NCI-H524 treated with DMSO at 0.1 percent for 48 hours (cell line): ENCODE results near the gene PEAR1.

Source experiments
- DNase-seq: peaks from one replicate; lab custom pipeline; 2025; lab: John Stamatoyannopoulos, UW

PEAR1 gene

DNA sequence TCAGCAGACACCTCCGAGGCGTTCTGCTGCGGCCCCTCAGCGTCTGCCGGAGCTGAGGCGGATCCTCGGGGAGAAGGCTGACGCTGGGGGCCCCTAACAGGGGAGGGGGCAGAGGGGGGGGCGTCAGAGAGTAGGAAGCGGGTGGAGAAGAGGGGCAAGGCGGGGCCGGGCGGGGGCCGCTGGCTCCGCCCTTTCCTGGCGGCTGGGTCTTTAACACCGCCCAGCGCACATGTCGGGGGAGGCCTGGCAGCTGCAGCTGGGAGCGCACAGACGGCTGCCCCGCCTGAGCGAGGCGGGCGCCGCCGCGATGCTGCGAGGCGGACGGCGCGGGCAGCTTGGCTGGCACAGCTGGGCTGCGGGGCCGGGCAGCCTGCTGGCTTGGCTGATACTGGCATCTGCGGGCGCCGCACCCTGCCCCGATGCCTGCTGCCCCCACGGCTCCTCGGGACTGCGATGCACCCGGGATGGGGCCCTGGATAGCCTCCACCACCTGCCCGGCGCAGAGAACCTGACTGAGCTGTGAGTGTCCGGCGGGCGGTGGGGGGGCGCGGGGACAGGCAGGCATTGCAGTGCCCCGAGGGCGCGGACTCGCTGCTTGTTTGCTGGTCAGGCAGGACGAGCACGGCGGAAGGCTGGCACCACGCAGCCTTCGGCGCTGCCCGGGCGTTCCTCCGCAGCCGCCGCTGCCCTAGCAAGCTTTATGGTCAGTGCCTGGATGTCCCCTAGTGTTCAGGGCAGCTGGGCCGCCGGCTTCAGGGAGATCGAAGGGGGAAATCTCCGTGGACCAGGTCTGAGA, 32.7 kb upstream of the PEAR1 start, which contains the start of gene NTRK1:
NTRK1 (plus strand) TSS at position 238 of the 796 bp plus-strand sequence; CDS start at position 308, 70 bp downstream.
- peak; percentile 35 for DNase-seq

DNA sequence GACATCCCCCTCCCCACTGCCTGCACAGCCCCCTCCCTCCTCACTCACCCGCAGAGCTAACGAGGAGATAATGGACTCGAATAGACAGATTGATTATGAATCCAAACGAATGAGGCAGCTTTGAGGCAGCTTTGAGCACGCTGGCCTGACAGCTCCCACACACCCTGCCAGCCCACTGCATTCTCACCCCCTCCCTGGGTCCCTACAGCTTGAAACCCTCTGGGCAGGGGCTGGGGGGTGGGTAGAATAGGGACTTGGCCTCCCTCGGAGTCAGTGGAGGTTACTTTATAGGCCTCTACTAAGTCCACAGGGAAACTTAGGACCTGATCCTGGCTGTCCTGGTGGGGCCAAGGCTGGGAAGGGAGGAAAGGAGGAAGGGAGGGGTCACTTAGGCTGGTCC, 30.9 kb upstream of the PEAR1 start:
- no peak for DNase-seq

GRCh38 chr1:156862997-156863599, 30.4 kb upstream of the PEAR1 start:
- no peak for DNase-seq

DNA sequence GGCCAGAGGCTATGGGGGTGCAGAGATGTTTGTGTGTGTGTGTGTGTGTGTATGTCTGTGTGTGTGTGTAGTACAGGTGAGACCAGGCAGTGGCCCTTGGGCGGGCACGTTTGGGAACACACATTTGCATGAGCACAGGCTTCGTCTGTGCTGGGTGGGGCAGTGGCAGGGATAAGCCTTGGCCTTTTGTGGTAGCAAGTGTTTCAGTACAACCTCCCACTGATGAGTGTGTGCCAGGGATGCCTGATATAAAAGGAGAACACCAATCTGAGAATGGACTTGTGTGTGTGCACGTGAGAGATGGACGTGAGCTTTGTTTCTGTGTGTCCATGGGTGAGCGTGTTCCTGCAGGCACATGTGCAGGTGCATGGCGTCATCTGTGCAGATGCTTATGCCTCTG, 29.9 kb upstream of the PEAR1 start:
- DNase-seq = no peak

GRCh38 chr1:156864796-156865195, 28.7 kb upstream of the PEAR1 start:
- DNase-seq = no peak

GRCh38 chr1:156865258-156865657, 28.3 kb upstream of the PEAR1 start:
- DNase-seq = no peak

DNA sequence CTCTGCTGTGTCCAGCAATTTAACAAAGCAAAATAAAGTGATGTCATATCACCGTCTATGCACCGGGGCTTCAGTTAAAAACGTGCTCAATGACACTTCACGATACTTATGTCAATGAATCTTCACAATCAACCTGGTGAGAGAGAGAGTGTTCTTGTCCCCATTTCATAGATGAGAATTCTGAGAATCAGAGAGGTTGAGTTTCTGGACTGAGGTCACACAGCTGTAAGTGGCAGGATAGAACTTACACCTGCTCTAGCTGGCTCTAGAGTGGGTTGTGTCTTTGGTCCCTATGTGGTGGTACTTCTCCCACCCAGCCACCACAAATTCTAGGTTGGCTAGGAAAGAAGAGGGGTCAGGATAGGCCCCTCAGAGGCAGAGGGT, 27.7 kb upstream of the PEAR1 start:
- DNase-seq = no peak

GRCh38 chr1:156866249-156866909, 27.1 kb upstream of the PEAR1 start:
- DNase-seq = no peak

- DNase-seq = no peak
Observed at GRCh38 chr1:156868341-156868740, 25.2 kb upstream of the PEAR1 start.

DNA sequence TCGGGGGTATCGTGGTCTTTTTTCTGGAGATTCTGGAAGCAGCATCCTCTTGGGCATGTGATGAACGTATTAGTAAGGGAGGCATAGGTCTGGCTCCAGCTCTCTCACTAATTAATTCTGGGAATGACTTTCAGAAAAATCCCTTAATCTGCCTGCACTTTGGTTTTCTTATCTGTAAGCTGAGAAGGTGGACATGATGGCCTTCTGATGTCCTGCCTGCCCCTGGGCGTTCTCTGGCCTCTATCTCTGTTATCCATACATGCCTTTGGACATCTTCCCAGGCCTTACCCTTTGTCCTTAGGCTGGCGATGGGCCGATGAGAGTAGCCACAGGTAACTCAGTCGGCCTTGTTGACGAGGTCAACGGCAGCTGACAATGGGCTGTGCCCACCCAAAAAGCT, 24.1 kb upstream of the PEAR1 start:
- no peak for DNase-seq

DNA sequence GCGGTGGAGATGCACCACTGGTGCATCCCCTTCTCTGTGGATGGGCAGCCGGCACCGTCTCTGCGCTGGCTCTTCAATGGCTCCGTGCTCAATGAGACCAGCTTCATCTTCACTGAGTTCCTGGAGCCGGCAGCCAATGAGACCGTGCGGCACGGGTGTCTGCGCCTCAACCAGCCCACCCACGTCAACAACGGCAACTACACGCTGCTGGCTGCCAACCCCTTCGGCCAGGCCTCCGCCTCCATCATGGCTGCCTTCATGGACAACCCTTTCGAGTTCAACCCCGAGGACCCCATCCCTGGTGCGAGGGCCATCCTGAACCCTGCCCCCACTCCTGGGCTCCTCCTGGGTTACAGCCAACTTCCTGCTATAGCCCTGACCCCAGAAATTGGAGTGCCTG, 19.9 kb upstream of the PEAR1 start:
- no peak for DNase-seq

GRCh38 chr1:156874142-156874541, 19.4 kb upstream of the PEAR1 start:
- DNase-seq = no peak

- no peak for DNase-seq
Observed at GRCh38 chr1:156874572-156875340, 18.8 kb upstream of the PEAR1 start.

- DNase-seq = no peak
Observed at GRCh38 chr1:156875341-156875615, 18.2 kb upstream of the PEAR1 start.

- no peak for DNase-seq
Observed at GRCh38 chr1:156876281-156876680, 17.2 kb upstream of the PEAR1 start.

GRCh38 chr1:156877433-156878170, 15.9 kb upstream of the PEAR1 start:
- DNase-seq = no peak

DNA sequence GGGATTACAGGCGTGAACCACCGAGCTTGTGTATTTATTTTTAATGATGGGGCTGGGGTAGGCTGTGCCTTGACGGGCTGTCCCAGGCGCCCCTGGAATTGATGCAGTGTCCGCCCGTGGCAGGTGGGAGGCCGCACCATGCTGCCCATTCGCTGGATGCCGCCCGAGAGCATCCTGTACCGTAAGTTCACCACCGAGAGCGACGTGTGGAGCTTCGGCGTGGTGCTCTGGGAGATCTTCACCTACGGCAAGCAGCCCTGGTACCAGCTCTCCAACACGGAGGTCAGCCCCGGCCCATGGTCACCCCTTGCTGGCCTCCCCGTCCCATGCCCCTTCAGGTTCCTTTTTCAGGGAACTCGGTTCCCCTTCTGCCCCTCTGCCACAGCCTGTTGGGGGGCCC, 13.6 kb upstream of the PEAR1 start:
- DNase-seq = no peak

DNA sequence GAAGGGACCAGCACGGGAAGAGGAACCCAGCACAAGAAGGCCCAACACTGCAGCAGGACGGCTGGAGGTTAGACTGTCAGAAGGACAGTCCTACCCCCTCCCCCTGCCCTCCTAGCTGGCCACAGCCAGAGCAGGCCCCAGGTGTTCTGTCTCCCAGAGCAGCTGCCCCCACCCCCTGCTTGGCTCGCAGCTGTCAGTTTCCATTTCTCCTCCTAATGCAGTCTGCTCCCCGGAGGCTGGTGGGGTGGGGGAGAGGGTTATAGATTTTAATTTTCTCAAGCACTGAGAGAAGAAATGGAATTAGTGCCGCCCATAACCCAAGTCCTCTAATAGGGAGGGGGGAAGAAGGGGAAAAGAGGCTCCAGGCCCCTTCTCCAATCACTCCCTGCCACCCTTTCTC, 13.0 kb upstream of the PEAR1 start:
- no peak for DNase-seq

GRCh38 chr1:156881101-156881500, 12.4 kb upstream of the PEAR1 start:
- DNase-seq = no peak

GRCh38 chr1:156881663-156882062, 11.9 kb upstream of the PEAR1 start:
- DNase-seq = no peak

DNA sequence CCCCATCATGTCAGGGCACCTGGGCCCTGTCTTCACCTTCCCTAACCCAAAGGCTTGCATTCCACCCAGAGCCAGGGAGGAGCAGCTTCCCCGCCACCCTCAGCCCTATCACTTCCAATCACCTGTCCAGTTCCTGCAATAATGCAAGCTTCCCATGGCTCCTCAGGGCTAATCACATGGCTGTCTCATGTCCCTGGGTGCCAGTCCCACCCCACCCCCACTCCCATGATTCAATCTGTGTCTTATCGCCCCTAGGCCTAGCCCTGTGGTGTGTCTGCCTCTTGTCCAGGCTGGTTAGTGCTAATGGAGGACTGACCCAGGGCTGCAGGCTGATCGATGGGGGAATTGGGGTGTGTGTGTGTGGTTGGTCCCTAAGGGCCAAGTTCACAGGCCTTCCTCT, 11.0 kb upstream of the PEAR1 start:
- DNase-seq = no peak

DNA sequence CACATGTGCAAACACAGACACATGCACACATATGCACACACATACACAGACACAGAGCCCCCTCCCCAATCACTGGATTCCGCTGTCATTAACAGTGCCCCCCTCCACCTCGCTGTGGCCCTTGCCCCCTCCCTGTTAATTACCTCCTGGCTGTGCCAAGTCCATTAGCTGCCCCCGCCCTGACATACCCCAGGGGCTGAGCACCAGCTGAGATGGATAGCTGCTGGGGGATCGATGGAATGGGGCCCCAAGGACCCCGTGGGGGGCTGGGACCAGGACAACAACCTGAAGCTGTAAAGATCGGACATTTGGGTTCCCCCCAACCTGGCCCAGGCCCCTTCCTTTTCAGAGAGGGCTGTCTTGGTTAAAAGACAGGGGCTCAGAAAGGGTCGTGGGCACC, 9.6 kb upstream of the PEAR1 start:
- no peak for DNase-seq
